ENCODE results near the gene MCF2.

DNA sequence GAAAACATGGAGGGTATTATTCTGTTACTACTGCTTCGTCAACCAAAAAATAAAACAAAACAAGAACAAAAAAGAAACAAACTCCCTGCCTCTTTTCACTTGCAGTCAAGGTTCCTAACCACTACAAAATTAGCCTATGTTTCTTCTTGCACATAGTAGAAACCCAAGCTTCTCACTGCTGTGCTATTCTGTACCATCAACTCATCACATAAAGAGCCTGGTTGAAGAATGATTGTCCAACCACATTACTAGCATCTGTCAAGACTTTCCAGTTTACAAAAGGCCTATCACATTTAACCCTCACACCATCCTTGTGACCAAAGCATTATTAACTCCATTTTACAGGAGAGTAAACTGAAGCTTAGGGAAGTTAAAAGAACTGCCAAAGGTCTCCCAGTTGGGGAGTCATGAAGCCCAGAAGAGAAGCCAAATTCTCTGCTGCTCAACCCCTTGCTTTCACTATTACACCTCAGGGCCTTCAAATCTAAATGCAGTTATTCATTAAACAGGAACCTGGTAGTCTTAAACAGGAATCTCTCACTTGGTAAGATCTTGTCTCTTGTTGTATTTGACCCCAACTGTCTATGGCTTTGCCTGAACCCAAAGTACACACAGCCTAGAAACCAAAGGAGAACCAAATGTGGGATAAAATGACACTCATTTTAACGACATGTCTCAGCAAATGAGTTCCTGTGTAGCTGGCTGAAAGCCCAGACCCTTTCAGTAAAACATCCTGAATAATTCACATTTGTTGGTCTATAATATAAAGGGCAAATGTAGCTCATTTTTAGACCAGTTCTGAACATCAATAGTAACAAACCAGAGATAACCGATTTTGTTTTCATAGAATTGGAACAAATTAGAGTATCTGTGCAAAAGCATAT lies 168.8 kb downstream of the MCF2 start:
- TF ChIP-seq, protein P1, sequence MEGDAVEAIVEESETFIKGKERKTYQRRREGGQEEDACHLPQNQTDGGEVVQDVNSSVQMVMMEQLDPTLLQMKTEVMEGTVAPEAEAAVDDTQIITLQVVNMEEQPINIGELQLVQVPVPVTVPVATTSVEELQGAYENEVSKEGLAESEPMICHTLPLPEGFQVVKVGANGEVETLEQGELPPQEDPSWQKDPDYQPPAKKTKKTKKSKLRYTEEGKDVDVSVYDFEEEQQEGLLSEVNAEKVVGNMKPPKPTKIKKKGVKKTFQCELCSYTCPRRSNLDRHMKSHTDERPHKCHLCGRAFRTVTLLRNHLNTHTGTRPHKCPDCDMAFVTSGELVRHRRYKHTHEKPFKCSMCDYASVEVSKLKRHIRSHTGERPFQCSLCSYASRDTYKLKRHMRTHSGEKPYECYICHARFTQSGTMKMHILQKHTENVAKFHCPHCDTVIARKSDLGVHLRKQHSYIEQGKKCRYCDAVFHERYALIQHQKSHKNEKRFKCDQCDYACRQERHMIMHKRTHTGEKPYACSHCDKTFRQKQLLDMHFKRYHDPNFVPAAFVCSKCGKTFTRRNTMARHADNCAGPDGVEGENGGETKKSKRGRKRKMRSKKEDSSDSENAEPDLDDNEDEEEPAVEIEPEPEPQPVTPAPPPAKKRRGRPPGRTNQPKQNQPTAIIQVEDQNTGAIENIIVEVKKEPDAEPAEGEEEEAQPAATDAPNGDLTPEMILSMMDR (IDR thresholded peaks at IDR 0.05; ENCODE audit: insufficient read depth, low read depth, low read length), result no peak
- no peak for TF ChIP-seq EZH2 (IDR thresholded peaks at IDR 0.05; ENCODE audit: insufficient read depth, low read length)

All from astrocyte (in vitro differentiated cells and primary cell).